Left renal cortex interstitium (tissue), 4 donors: ENCODE data around the gene HTR6. TPM values are rescaled to one million over a fixed set of nuclear protein-coding genes. Genes with fewer than 3 reads are reported as not detected.
"Not testable (repeated sequence)": the region's sequence is repeated elsewhere in the genome, so short reads cannot be mapped to it uniquely, and the experiment has no call there.

ENCODE experiments used
- DNase-seq, 4 donors: peaks; one replicate each; pipeline ENCODE4 v3.0.0-alpha.2; 2013; ENCODE audit warnings: low read depth in 4 of 4, low spot score in 2 of 4, missing footprints in 1 of 4
- polyA plus RNA-seq, 4 donors: library from polyadenylated mRNA; unstranded; fragments of 120-200 nt; gene quantifications; one replicate each; pipeline ENCODE4 v1.2.1, GENCODE V29; 2013; ENCODE audit not compliant: insufficient read length in 4 of 4

HTR6 gene
- polyA plus RNA-seq, 4 donors: 0.97 to 2.5 (median 2.1) TPM

DNA sequence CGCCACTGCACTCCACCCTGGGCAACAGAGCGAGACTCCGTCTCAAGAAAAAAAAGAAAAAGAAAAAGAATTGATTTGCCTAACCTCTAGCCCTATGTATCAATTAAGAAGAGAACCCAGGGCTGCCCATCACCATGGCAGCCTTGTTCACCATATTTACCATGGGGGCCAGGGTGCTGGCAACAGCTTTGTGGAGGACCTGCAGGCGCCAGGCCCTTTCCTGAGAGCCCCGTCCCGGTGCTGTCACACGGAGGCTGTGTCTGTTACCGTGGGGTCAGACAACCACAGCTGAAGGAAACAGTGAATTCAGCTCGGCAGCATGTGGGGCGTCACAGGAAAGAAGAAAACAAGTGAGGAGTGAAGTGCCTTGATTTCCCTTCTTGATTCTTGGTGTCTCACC, 27.1 kb upstream of the HTR6 start:
- no peak for DNase-seq

DNA sequence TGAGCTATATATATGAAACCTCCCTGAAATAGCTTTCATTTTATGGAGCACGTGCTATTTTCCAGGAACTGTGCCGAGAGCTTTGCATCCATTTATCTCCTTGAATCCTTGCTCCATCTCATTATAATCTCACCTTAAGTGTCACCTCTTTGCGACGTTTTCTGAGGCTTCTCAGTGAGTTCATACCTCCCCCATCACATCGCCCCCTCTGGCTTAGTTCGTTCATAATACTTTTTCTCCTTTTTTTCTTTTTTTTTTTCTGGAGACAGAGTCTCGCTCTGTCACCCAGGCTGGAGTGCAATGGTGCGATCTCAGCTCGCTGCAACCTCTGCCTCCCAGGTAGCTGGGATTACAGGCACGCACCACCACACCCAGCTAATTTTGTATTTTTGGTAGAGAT, 25.4 kb upstream of the HTR6 start:
- not testable (repeated sequence) for DNase-seq

DNA sequence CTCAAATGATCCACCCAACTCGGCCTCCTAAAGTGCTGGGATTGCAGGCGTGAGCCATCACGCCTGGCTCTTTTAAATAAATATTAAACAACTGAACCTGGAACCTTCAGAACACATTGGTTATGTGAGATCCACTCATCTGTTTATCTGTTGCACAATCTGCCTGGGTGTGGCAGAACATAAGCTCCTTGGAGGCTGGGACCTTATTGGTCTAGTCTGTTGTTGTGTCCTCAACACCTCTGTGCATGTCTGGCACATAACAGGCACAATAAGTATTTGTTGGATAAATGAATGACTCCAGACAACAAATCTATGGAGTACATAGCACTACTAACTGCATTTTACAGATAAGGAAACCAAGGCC, 24.7 kb upstream of the HTR6 start:
- DNase-seq: no peak

DNA sequence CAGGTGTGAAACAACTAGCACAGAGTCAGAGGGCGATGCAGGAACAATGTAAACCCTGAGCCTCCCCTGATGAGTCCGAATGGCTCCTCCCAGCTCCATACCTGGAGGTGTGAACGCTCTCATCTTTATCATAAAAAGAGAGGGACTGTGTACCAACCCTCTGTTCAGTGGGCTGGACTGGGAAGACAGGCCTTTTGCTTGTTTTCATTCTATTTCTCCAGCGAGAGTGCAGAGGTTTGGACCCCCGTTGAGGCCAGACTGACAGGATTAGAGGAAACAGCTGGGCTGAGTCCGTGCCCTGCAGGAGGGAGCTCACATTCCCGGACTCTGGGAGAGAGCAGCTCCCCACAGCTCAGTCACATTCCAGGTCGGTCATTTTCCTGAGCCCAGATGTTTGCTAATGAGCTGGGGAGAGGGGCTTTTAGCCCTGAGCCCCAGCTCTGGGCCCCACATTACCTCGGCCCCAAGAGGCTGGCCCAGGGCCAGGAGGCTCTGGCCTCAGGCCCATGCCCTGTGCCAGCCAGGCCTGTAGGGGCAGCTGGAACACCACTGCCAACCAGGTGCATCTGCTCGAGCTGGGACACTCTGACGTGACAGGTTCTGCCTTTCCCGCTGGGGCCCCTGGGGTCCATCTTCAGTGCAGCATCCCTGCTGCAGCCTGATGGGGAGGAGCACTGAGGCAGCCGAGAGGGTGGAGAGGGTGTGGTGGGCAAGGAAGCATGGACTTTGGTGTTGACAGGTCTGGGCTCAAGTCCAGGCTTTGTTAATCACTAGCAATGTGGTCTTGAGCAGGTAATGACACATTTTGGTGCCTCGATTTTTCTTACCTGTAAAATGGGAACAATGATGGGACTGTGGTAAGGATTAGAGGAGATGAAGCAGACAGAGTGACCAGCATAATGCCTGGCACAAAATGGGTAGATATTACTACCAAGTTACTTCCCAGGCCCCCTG, 24.0 kb upstream of the HTR6 start:
- no peak for DNase-seq

DNA sequence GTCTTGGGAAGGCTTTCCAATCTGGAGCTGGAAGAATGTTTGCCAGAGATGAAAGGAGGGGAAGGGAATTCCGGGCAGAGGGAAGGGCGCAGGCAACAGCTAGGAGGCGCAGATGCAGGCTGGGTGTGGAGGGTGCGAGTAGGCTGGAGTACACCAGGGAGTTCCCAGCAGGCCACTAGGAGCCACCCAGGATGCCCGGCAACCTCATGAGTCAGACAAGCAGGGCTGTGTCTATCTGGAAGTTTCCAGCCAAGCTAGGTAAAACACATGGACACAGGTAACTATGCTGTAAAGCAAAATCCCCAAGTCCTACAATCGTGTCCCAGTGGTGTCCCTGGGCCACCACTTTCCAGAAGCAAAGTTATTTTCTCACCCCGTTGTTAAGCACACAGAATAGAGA, 21.6 kb upstream of the HTR6 start:
- no peak for DNase-seq

DNA sequence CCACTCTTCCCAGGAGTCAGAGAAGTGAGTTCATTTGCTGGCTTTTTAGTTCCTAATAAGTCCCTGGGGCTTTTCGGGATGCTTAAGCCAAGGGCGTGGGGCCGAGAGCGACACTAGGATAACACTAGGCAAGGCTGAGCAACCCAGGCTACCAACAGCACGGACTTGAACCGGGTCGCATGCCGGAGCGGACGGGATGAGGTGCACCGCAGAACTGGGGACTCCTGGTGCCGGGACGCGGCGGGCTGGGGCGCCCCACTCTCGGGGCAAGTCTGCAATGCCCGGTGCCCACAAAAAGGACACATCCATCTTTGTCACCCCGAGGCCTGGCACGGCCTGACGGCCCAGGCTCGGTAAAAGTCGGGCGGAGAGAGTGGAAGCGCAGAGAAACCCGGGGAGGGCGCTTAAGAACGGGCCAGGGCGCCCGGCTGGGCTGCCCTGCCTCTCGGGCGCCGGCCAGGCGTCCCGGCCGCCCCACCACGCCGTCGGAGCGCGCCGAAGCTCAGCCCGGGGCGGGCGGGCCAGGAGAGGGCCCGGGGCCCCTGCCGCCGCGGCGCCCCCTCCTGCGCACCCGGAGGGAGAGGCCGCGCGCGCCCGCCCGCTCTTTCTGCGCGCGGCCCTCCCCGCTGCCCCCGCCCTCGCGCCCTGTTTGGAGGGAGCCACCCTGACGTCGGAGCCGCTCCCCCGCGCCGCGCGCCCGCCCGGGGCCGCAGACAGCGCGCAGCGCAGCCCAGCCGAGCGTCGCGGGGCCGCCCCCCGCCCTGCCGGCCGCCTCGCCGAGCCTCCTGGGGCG, 20.9 kb upstream of the HTR6 start, which contains the start of gene NBL1:
TSS of gene NBL1 (plus strand) at position 710 of the 793 bp plus-strand sequence. CDS start 10,720 bp downstream, outside the sequence.
- DNase-seq: no peak

DNA sequence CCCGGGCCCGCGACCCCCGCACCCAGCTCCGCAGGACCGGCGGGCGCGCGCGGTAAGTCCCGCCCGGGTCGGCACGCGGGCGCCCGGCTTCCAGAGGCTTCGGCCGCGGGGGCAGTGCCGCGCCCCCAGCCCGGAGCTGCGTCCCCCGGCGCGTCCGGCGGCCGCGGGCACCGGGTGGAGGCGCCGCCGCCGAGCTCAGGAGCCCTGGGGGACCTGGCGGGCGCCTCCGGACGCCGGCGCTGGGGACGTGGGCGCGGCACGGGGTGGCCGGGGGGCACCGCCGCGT, 20.3 kb upstream of the HTR6 start:
- no peak for DNase-seq

DNA sequence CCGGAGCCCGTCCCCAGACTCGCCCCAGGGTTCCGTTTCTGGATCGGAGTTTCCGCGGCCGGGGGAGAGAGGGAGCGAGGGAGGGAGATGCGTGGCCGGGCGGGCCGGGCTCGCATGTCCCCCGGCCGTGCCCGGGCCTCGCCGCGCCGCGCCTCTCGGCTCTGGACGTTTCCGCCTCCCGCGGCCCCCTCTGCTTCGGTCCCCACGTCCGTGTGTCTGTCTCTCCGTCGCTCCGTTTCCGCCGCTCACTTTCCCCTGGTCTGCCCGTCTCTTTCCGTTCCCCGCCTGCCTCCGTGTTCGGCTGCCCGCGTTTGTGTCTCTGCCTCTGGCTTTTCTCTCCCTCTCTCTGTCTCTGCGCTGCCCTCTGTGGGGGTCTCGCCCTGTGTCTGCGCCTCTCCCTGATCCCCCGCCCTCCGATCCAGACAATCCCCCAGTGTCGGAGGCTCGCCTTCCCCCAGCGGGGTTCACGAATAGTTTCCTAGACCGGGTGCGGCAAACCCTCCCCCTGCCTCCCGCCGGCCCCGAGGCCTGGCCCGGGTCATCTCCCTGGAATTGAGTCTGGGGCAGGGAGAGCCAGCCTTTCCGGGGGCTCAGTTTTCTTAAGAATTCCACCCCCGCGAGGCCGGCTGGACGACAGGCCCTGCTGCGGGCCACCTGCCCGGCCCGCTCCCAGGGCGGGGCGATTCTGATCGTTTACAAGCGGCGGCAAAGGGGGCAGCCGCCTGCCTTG, 19.8 kb upstream of the HTR6 start:
- no peak for DNase-seq

DNA sequence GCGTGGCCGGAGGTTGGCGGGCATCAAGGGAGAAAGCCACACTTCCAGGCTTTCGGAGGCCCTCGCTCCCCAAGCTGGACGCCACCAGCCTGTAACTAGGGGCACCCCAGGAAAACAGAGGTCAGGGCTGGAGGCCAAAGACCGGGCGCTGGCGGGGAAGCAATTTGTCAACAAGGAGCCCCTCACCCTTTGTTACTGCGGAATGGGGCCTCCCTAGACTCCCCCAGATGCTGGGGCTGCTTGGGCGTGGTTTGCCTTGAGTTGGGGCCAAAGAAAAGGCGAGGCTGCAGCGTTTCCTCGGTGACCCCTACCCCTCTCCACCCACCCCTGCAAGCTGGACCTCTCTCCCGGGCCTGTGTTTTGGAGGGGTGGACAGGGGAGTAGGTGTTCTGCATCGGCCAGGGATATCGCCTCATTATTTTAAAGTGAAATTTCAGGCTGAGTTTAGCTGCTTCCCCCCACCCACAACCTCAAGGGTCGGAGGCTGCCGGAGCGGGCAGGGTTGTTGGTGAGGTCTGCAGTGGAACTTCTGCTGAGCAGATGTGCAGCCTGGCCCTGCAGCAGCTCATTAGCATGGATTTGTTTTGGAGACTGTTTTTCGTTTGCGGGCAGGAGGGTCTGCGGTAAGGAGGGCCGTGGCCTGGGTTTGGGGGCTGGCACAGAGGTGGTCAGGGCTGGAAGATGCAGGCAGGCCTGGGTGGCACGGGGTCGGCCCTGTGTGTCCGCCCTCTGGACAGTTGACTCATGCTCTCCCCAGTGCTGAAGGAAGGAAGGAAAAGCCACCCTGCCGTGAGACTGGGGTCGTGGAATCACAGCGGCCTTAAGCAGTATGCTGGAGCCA, 19.0 kb upstream of the HTR6 start:
- DNase-seq: no peak

DNA sequence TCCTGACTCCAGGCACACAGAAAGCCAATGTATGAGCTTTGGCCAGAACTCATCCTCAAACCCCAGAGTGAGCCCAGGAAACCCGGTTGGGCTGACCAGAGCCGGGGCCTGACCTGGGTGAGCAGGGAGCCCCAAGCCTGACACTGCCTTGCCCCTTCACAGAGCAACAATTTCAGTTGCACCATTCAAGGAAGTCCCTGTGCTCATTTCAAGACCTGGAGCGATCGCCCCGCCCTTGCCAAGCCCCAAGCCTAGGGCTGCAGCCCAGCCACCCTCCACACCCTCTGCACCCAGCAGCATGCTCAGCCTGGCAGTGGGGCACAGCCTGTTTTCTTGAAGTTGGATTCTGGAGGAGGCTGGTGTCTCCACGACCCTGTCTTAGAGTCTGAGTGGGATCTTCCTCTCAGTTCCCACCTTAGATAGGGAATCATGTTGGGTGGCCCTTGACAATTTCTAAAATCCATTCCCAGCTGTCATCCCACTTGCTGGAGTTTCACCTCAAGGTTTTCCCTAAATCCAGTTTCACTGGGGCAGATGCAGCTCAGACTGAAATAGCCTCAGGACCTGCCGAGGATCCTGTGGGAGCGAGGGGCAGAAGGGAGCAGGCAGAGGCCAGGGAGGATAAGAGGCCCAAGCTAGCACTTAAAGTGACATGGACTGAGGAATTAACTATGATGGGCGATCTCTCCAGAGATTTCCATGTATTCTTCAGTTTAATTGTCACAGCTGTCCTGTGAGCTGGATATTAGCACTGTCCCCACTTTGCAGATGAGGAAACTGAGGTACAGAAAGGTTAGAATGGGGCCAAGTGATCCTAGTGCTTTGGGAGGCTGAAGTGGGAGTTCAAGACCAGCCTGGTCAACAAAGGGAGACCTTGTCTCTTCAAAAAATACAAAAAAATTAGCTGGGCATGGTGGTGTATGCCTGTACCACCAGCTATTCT, 18.0 kb upstream of the HTR6 start:
- DNase-seq: no peak

DNA sequence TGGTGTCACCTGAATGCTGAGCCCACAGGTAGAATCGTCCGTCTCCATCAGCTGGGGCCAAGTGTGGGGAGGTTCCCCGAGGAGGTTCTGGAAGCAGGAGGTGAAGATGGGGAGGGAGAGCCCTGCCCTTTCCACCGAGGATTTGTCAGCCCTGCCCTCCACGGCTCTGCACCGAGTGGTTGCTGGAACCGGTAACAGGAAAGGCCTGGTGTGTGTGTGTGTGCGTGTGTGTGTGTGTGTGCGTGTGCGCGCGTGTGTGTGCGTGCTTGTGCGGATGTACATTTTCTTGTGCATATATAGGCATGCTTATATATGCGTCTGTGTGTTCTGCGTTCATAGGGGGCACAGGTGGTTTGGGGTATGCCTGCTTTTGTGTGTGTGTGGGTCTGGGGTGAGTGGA, 17.0 kb upstream of the HTR6 start:
- no peak for DNase-seq

DNA sequence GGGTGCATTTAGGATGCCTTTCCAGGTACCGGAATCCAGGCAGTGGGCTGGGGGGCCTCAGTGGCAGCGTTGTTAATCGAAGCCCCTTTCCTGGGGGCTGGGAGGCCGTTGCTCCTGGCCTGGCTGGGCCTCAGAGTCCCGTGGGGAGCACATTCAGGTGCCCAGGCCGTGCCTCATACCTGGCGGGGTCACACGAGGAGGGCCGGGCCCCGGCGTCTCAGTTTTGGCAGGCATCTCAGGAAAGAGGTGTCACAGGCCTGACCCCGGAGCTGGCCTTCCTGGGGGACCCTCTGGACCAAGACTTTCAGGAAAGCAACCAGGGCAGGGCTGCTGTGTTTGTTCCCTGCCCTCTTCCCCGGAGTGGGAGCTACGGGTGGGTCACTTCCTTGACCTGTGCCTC, 16.4 kb upstream of the HTR6 start:
- no peak for DNase-seq

DNA sequence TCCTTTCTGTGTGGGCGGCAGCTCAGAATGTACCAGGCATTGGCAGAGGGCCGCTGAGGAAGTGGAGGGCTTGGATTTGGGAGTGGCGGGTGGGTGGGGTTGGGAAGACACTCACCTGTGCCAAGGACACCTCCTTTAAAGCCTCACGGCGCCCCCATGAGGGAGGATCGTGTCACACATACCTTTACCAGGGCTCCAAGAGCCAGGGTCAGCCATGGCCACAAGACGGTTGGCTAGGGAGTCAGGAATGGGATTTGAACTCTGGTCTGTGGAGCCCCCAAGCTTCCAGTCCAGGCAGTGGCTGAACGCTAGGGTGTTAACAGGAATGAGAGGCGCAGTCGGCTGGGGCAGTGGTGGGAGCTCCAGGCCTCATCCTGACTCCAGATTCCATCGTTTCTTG, 16.0 kb upstream of the HTR6 start:
- no peak for DNase-seq

DNA sequence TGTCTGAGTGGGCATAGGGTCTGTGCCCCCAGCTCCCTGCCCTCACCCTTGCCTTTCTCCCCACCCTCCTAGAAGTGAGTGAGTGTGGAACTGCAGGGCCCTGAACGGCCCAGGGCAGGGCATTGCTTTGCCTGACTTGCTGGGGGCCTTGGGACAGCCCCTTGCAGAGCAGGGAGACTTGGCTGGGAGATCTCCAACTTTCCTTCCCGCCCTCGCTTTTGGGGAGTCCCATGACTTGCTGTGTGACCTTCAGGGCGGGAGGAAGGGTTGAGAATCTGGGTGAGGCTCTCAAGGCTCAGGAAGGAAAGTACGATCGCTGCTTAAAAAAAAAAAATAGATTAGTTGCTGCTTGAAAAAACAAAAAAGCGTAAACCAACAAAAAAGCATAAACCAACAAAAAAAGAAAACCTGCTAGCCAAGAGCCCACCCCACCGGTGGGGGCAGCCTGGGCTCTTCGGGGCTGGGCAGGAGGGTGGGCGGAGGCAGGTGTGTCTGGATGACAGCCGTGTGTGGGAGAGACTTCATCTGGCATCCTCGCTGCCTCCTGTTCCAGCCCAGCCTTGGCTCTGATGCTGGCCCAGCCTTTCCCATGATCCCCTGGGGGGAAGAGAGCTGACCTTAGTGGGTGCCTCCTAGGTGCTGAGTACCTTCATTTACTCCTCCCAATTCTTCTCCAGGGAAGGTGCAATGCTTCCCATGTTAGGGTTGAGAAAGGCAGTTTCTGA, 14.1 kb upstream of the HTR6 start:
- DNase-seq: no peak

DNA sequence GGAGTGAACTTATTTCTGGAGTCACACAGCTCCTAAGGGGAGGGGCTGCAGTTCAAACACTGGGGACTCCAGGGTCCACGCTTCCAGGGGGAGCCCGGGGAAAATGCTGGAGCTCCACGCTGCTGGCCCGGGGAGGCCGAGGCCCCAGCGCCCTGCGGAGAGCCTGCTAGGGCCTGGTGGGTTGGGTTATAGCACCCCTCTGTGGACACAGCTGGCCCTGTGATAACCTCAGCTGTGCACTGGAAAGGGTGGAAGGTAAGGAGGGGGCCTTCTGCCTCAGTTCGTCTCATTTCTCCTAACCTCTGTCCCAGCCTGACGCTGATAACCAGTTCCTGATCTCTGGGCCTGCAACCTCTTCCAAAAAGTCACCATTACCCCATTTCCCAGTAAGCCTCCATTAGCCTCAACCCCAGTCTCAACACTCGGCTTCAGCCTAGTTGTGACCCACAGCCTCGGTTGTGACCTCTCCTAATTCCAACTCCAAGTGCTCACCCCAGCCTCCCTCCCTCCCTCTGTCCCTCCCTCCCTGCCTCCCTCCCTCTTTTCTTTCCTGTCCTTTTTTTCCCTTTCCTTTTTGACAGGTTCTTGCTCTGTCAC, 13.4 kb upstream of the HTR6 start:
- no peak for DNase-seq

DNA sequence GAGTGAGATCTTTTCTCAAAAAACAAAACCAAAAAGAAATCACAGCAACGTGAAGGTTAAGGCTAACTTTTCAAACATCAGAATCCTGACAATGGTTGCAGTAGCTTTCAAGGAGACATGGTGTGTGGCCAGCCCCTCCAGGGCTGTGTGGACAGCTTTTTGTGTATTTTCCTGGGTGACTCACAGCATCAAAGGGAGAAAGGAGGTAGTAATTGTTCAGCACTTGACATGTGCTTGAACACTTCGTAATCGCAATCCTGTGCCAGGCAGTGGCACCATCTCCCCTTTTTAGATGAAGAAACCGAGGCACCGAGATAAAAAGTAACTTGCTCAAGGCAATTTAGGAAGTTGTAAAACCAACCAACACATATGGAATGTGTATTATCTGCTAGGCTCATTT, 10.3 kb upstream of the HTR6 start:
- DNase-seq: no peak

DNA sequence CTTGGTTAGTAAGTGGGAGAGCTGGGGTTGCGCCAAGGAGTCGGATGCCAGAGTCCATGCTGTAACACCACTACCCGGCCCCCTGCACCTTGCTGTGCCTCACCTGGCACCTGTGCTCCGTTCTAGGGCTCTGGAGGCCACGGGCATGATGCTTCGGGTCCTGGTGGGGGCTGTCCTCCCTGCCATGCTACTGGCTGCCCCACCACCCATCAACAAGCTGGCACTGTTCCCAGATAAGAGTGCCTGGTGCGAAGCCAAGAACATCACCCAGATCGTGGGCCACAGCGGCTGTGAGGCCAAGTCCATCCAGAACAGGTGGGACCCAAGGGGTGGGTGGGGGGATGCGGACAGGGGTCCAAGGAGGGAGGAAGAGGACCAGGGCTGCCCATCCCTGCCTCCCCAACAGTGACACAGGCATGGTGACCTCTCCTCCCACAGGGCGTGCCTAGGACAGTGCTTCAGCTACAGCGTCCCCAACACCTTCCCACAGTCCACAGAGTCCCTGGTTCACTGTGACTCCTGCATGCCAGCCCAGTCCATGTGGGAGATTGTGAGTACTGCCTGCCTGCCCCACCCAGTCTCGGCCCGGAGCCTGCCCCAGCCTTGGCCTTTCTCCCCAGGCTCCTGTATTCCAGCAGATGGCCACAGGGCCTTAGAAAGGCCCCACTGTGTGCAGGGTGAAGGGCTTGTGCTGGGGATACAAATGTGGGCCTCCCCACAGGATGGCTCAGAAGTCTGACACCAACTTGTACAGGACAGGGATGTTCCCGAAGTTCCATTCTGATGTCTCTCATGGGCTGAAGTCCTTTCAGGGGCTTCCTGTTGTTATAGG, 9.6 kb upstream of the HTR6 start:
- DNase-seq: no peak
